GM11168 (cell line): ENCODE results near the gene SOX4.

Experiments used
- in situ Hi-C: fragments of 300-500 bp; cut with MboI; formaldehyde crosslinking; loops from one replicate; pipeline ENCODE4 v1.12.0; 2022; ENCODE audit warnings: low sequenced_read_pairs; ENCODE audit not compliant: unreplicated experiment

Gene SOX4

GRCh38 chr6:21609881-21610329 is 16.4 kb downstream of the SOX4 start:
- in situ Hi-C loops, result no loop called here

- in situ Hi-C loops, result no loop called here
Measured at GRCh38 chr6:21610341-21610740, 16.8 kb downstream of the SOX4 start.

GRCh38 chr6:21611485-21611884 is 17.9 kb downstream of the SOX4 start:
- in situ Hi-C loops, result no loop called here

- in situ Hi-C loops, result no loop called here
Measured at GRCh38 chr6:21612067-21612745, 18.7 kb downstream of the SOX4 start.

- in situ Hi-C loops, result no loop called here
Measured at GRCh38 chr6:21613809-21614208, 20.3 kb downstream of the SOX4 start.

- in situ Hi-C loops, result no loop called here
Measured at GRCh38 chr6:21614226-21614625, 20.7 kb downstream of the SOX4 start.

- in situ Hi-C loops, result no loop called here
Measured at GRCh38 chr6:21615504-21615903, 22.0 kb downstream of the SOX4 start.

- in situ Hi-C loops, result no loop called here
Measured at GRCh38 chr6:21616005-21616404, 22.5 kb downstream of the SOX4 start.

GRCh38 chr6:21625642-21626041 is 32.1 kb downstream of the SOX4 start:
- in situ Hi-C loops, result no loop called here

- in situ Hi-C loops, result no loop called here
Measured at GRCh38 chr6:21626756-21627155, 33.2 kb downstream of the SOX4 start.

GRCh38 chr6:21628160-21628559 is 34.6 kb downstream of the SOX4 start:
- in situ Hi-C loops, result no loop called here

- in situ Hi-C loops, result no loop called here
Measured at GRCh38 chr6:21633511-21634109, 40.1 kb downstream of the SOX4 start.

- in situ Hi-C loops, result no loop called here
Measured at GRCh38 chr6:21634582-21634981, 41.0 kb downstream of the SOX4 start.

- in situ Hi-C loops, result no loop called here
Measured at GRCh38 chr6:21636876-21637275, 43.3 kb downstream of the SOX4 start.

- in situ Hi-C loops, result no loop called here
Measured at GRCh38 chr6:21639316-21639715, 45.8 kb downstream of the SOX4 start.
